GM12878 (cell line): Measurements from ENCODE around the gene TXNDC9. TPM values are rescaled to one million over a fixed set of nuclear protein-coding genes. Genes with fewer than 3 reads are reported as not detected.
A peak's percentile ranks its signal among the peaks of the same experiment; 100 is the strongest.

Source experiments
- BMI1 ChIP-seq: fragments of 450-650 bp; IDR thresholded peaks from 2 replicates; pipeline ENCODE4 v1.6.1; 2016; ENCODE audit warnings: mild to moderate bottlenecking, moderate library complexity, borderline replicate concordance
- EGR1 ChIP-seq, 2 experiments: IDR thresholded peaks; 1 replicate in 1 of 2; 2 replicates in 1 of 2; pipeline ENCODE4 v1.6.1; 2011 to 2012; ENCODE audit warnings: low read depth in 2 of 2, low read length in 2 of 2, borderline replicate concordance in 1 of 2, mild to moderate bottlenecking in 1 of 2, moderate library complexity in 1 of 2
- ESRRA ChIP-seq: IDR thresholded peaks from 2 replicates; pipeline ENCODE4 v1.6.1; 2012; ENCODE audit warnings: mild to moderate bottlenecking, low read length, improper control_type of control experiment
- ETV6 ChIP-seq, 2 experiments: fragments of 450-650 bp in 1 of 2; IDR thresholded peaks in 1 of 2; conservative IDR thresholded peaks in 1 of 2; 2 replicates each; pipeline ENCODE4 v1.6.1; 2014; ENCODE audit warnings: antibody characterized with exemption in 1 of 2, borderline replicate concordance in 1 of 2, low read depth in 1 of 2, mild to moderate bottlenecking in 1 of 2, moderate library complexity in 1 of 2
- NR2C1 ChIP-seq: fragments of 450-650 bp; IDR thresholded peaks from 2 replicates; pipeline ENCODE4 v1.6.1; 2017; ENCODE audit warnings: antibody characterized with exemption, mild to moderate bottlenecking, moderate library complexity
- RBBP5 ChIP-seq: fragments of 200-600 bp; sonication (generic); conservative IDR thresholded peaks from 2 replicates; pipeline ENCODE4 v1.6.1; 2016
- RCOR1 ChIP-seq: conservative IDR thresholded peaks from 2 replicates; pipeline ENCODE4 v1.6.1; 2012; ENCODE audit warnings: low read depth, low read length, improper control_type of control experiment
- SIN3A ChIP-seq: IDR thresholded peaks from 2 replicates; pipeline ENCODE4 v1.6.1; 2012; ENCODE audit warnings: low read depth, low read length, improper control_type of control experiment
- SMAD5 ChIP-seq: IDR thresholded peaks from 2 replicates; pipeline ENCODE4 v1.6.1; 2016; ENCODE audit warnings: antibody characterized with exemption, low read depth
- SP1 ChIP-seq: IDR thresholded peaks from one replicate; pipeline ENCODE4 v1.6.1; 2011; ENCODE audit warnings: low read depth, low read length
- SPI1 ChIP-seq: IDR thresholded peaks from 2 replicates; pipeline ENCODE4 v1.6.1; 2011; ENCODE audit warnings: low read depth, mild to moderate bottlenecking, low read length, moderate library complexity, borderline replicate concordance; ENCODE audit not compliant: insufficient read depth
- TAF1 ChIP-seq: IDR thresholded peaks from 2 replicates; pipeline ENCODE4 v1.6.1; 2011; ENCODE audit warnings: mild to moderate bottlenecking, low read depth, low read length, borderline replicate concordance
- TCF12 ChIP-seq: IDR thresholded peaks from 2 replicates; pipeline ENCODE4 v1.6.1; 2011; ENCODE audit warnings: low read depth, mild to moderate bottlenecking, low read length
- WRNIP1 ChIP-seq: IDR thresholded peaks from 2 replicates; pipeline ENCODE4 v1.6.1; 2011; ENCODE audit warnings: low read depth, low read length, improper control_type of control experiment, borderline replicate concordance
- YBX1 ChIP-seq: fragments of 450-650 bp; IDR thresholded peaks from 2 replicates; pipeline ENCODE4 v1.6.1; 2016; ENCODE audit warnings: antibody characterized with exemption
- YY1 ChIP-seq: IDR thresholded peaks from 2 replicates; pipeline ENCODE4 v1.6.1; 2011; ENCODE audit warnings: low read depth, mild to moderate bottlenecking, low read length
- ZNF384 ChIP-seq: IDR thresholded peaks from 2 replicates; pipeline ENCODE4 v1.6.1; 2012; ENCODE audit warnings: low read depth, mild to moderate bottlenecking, low read length, improper control_type of control experiment, borderline replicate concordance
- ZNF622 ChIP-seq: fragments of 450-650 bp; IDR thresholded peaks from 2 replicates; pipeline ENCODE4 v1.6.1; 2017; ENCODE audit warnings: mild to moderate bottlenecking, inconsistent platforms
- polyA plus RNA-seq, 11 experiments: library from polyadenylated mRNA; depleted of rRNA in 4 of 11; unstranded in 6 of 11; stranded (reverse) in 5 of 11; fragments of >200 nt; fragmentation: Nextera tagmentation in 4 of 11; fragmentation: Illumina TruSeq in 1 of 11; extraction: Ambion mirVana in 4 of 11; extraction: Trizol in 1 of 11; gene quantifications; 1 replicate in 1 of 11; 2 replicates in 10 of 11; pipeline versions ENCODE4 v1.2.1 to v1.2.3, GENCODE V29; 2011 to 2016; ENCODE audit warnings: inconsistent platforms in 2 of 11, missing spikeins in 2 of 11, low read depth in 1 of 11
- total RNA-seq, 4 experiments: library from RNA; depleted of rRNA in 3 of 4; stranded (reverse); fragments of >200 nt in 3 of 4; fragmentation: Illumina TruSeq in 1 of 4; extraction: Trizol in 1 of 4; gene quantifications; 2 replicates each; pipeline versions ENCODE4 v1.2.1 to v1.2.3, GENCODE V29; 2013 to 2021
- TF ChIP-seq, protein P1 (sequence below): IDR thresholded peaks from 2 replicates; pipeline ENCODE4 v1.6.1; 2012; ENCODE audit warnings: low read depth, low read length, improper control_type of control experiment
- TF ChIP-seq, protein P2 (sequence below), 3 experiments: IDR thresholded peaks in 2 of 3; conservative IDR thresholded peaks in 1 of 3; 2 replicates each; pipeline ENCODE4 v1.5.1; 2011; ENCODE audit warnings: low read depth in 3 of 3, low read length in 3 of 3, mild to moderate bottlenecking in 3 of 3, control low read depth in 2 of 3, moderate library complexity in 2 of 3, inconsistent platforms in 1 of 3, mixed read lengths in 1 of 3; ENCODE audit not compliant: control insufficient read depth in 2 of 3, insufficient read depth in 1 of 3; ENCODE audit errors: extremely low read depth in 1 of 3
- TF ChIP-seq, protein P3 (sequence below): fragments of 450-650 bp; IDR thresholded peaks from 2 replicates; pipeline ENCODE4 v1.6.1; 2017; ENCODE audit warnings: antibody characterized with exemption, mild to moderate bottlenecking, moderate library complexity
- TF ChIP-seq, protein P4 (sequence below): fragments of 150-350 bp; IDR thresholded peaks from 2 replicates; pipeline ENCODE4 v1.6.1; 2014; ENCODE audit warnings: mild to moderate bottlenecking, low read depth, low read length

The TXNDC9 gene
- total and polyA plus RNA-seq, 10 of the 15 experiments (the other 5 are each of a cell fraction or from before 2014, with no cell fraction given): 27.0 to 170 (median 50.9) TPM

DNA sequence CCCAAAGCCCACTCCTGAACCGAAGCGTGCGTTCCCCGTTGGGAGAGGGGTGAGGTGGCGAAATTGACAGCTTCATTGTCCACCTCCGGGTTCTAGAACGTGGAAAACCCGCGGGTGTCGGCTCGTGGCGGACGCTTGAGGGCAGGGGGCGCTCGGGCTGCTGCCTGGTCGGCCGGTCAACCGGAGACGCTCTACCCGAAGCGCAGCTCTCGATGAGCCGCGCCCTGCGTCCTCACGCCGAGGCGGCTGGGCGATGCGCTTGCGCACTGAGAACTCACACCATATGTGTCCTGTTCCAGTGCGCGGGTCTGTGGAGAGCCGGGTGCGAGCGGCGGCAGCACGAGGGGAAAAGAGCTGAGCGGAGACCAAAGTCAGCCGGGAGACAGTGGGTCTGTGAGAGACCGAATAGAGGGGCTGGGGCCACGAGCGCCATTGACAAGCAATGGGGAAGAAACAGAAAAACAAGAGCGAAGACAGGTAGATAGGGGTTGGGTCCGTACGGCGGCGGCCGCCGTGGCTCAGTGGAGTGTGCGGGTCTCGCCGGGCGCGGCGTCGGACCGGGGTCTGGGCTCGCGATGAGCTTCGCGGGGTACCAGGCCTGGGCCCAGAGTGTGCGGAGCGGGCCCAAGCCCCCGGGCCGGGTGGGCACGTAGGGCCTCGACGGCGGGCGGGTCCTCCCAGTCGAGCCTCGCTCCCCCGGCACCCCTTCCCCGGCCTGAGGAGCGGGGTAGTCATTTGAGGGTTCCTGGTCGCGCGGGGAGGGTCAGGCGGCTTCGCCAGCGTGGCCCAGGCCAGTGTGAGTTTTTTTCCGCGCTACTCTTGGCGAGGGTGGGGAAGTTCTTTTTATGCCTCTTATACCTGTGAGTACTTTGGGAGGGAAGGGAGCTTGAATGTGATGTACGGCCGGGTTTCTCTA lies 1.2 kb upstream of the TXNDC9 start, which contains the start of gene EIF5B (continued):
- peak; percentile 79 for TF ChIP-seq TAF1
- no peak for TF ChIP-seq ZNF622
- 0 out of 2 replicates have a peak, but pooled peaks have one; percentile 40 for TF ChIP-seq RCOR1
- peak in 1 of 2 experiments; percentile 60; a peak in 1 of 4 replicates for TF ChIP-seq ETV6 (conservative IDR thresholded peaks at IDR 0.05 in 1 of 2, IDR thresholded peaks at IDR 0.05 in 1 of 2; ENCODE audit: borderline replicate concordance in 1 of 2, low read depth in 1 of 2)
- TF ChIP-seq, protein P1, sequence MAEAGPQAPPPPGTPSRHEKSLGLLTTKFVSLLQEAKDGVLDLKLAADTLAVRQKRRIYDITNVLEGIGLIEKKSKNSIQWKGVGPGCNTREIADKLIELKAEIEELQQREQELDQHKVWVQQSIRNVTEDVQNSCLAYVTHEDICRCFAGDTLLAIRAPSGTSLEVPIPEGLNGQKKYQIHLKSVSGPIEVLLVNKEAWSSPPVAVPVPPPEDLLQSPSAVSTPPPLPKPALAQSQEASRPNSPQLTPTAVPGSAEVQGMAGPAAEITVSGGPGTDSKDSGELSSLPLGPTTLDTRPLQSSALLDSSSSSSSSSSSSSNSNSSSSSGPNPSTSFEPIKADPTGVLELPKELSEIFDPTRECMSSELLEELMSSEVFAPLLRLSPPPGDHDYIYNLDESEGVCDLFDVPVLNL: no peak
- TF ChIP-seq, protein P2, sequence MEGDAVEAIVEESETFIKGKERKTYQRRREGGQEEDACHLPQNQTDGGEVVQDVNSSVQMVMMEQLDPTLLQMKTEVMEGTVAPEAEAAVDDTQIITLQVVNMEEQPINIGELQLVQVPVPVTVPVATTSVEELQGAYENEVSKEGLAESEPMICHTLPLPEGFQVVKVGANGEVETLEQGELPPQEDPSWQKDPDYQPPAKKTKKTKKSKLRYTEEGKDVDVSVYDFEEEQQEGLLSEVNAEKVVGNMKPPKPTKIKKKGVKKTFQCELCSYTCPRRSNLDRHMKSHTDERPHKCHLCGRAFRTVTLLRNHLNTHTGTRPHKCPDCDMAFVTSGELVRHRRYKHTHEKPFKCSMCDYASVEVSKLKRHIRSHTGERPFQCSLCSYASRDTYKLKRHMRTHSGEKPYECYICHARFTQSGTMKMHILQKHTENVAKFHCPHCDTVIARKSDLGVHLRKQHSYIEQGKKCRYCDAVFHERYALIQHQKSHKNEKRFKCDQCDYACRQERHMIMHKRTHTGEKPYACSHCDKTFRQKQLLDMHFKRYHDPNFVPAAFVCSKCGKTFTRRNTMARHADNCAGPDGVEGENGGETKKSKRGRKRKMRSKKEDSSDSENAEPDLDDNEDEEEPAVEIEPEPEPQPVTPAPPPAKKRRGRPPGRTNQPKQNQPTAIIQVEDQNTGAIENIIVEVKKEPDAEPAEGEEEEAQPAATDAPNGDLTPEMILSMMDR (IDR thresholded peaks at IDR 0.05 in 2 of 3, conservative IDR thresholded peaks at IDR 0.05 in 1 of 3; ENCODE audit: control insufficient read depth in 2 of 3, extremely low read depth in 1 of 3, insufficient read depth in 1 of 3, low read depth in 3 of 3, low read length in 3 of 3): peak; percentile 75 to 86 (median 79)
- TF ChIP-seq SIN3A: peak; percentile 81; the same call in 1 of the 2 replicates
- TF ChIP-seq BMI1: no peak
- peak; percentile 48; the same call in 1 of the 2 replicates for TF ChIP-seq ZNF384
- 0 out of 2 replicates have a peak, but pooled peaks have one; percentile 91 for TF ChIP-seq WRNIP1
- TF ChIP-seq, protein P3, sequence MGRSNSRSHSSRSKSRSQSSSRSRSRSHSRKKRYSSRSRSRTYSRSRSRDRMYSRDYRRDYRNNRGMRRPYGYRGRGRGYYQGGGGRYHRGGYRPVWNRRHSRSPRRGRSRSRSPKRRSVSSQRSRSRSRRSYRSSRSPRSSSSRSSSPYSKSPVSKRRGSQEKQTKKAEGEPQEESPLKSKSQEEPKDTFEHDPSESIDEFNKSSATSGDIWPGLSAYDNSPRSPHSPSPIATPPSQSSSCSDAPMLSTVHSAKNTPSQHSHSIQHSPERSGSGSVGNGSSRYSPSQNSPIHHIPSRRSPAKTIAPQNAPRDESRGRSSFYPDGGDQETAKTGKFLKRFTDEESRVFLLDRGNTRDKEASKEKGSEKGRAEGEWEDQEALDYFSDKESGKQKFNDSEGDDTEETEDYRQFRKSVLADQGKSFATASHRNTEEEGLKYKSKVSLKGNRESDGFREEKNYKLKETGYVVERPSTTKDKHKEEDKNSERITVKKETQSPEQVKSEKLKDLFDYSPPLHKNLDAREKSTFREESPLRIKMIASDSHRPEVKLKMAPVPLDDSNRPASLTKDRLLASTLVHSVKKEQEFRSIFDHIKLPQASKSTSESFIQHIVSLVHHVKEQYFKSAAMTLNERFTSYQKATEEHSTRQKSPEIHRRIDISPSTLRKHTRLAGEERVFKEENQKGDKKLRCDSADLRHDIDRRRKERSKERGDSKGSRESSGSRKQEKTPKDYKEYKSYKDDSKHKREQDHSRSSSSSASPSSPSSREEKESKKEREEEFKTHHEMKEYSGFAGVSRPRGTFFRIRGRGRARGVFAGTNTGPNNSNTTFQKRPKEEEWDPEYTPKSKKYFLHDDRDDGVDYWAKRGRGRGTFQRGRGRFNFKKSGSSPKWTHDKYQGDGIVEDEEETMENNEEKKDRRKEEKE: no peak
- peak; percentile 77 for TF ChIP-seq SMAD5
- TF ChIP-seq ESRRA: no peak
- TF ChIP-seq SP1: no peak
- TF ChIP-seq, protein P4, sequence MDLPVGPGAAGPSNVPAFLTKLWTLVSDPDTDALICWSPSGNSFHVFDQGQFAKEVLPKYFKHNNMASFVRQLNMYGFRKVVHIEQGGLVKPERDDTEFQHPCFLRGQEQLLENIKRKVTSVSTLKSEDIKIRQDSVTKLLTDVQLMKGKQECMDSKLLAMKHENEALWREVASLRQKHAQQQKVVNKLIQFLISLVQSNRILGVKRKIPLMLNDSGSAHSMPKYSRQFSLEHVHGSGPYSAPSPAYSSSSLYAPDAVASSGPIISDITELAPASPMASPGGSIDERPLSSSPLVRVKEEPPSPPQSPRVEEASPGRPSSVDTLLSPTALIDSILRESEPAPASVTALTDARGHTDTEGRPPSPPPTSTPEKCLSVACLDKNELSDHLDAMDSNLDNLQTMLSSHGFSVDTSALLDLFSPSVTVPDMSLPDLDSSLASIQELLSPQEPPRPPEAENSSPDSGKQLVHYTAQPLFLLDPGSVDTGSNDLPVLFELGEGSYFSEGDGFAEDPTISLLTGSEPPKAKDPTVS: no peak
- TF ChIP-seq SPI1: no peak
- TF ChIP-seq TCF12: 0 out of 2 replicates have a peak, but pooled peaks have one; percentile 11
- peak; percentile 57; the same call in 1 of the 2 replicates for TF ChIP-seq YY1
- TF ChIP-seq RBBP5: no peak
- TF ChIP-seq NR2C1: 0 out of 2 replicates have a peak, but pooled peaks have one; percentile 22
- peak; percentile 83 to 93 for TF ChIP-seq EGR1 (IDR thresholded peaks at IDR 0.05; ENCODE audit: borderline replicate concordance in 1 of 2, low read depth in 2 of 2, low read length in 2 of 2)
- no peak for TF ChIP-seq YBX1
